GM18951 (cell line): ENCODE data around the gene IDH3B.
A peak's percentile ranks its signal among the peaks of the same experiment; 100 is the strongest.

ENCODE experiments used
- POLR2A ChIP-seq: IDR thresholded peaks from 4 replicates; pipeline ENCODE4 v1.6.1; 2011; ENCODE audit warnings: mild to moderate bottlenecking; ENCODE audit not compliant: insufficient read length, insufficient read depth; ENCODE audit errors: extremely low read depth
- in situ Hi-C: fragments of 300-500 bp; cut with MboI; formaldehyde crosslinking; loops from one replicate; pipeline ENCODE4 v1.12.0; 2022; ENCODE audit warnings: low sequenced_read_pairs, mixed read lengths, inconsistent platforms; ENCODE audit not compliant: unreplicated experiment

Gene IDH3B

DNA sequence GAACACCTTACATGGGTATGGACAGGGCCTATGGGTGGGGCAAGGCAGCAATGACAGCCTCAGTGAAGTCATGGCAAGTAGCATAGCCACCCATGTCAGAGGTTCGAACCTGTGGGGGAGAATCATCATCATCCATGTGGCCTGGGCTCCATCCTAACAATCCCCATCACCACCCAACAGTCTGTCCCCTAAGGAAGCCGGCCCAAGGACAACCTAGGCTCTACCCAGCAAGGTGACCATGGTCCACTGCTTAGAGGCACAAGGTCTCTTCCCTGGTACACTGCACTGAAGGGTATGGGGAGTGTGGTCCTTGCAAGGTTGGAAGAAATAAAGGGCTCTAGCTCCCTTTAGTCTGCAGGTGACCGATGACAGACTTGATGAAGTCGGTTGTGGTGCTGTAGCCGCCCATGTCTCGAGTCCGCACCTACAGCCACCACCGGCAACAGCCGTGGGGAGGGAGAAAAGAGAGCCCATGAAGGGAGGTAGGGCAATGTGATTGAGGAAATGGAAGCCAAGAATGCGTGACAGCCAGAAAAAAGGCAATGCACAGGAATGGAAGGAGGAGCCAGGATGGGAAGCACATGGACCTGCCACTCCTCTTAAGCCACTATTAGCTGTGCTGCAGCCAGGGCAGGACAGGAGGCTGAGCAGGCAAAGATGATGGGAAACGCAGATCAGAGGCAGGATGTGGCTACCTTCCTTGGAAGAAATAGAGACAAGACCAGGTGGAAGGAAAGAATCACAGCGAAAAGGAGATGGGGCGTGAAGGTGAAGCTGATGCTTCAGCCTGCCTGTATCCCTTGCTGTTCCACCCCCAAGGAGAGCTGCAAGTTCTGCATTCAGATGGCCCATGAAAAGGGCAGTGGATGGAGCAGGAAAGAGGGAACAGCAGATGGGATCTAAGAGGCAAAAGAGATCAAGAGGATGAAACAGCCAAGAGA, 5.3 kb downstream of the IDH3B start:
- in situ Hi-C loops: no loop called here

DNA sequence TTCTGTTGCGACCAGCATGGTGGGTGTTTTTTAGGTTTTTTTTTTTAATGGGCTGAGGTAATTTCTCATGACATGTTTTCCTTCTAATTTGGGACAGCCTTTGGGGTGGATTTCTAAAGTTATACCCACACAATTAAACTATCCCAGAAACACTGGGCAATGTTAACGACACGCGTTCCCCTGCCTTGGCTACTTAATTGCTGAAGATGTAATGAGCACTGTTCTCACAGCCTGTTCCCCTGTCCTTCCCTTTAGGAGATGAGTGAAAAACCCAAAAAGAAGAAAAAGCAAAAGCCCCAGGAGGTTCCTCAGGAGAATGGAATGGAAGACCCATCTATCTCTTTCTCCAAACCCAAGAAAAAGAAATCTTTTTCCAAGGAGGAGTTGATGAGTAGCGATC, 6.3 kb downstream of the IDH3B start:
- TF ChIP-seq POLR2A: no peak
- in situ Hi-C loops: no loop called here

More for the DNA sequence above, 5.3 kb downstream of the IDH3B start:
- TF ChIP-seq POLR2A: peak; percentile 50

DNA sequence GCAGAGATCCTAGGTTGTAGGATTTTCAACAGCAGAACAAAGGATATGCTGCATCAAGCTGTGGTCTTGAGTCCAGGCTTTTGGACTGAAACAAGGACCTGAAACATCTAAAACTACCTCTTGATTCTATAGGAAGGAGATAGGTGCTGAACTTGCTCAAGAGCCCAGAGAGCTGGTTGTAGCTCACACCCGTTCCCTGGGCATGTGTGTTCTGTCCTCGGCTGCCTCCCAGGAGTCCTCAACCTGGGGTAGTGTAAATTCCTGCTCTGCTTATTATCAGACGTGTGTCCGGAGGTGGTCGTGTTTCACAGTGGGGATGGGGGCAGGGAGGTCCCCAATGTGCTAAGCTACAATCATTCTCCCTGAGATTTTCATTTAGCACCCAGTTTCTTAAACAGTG, 6.8 kb downstream of the IDH3B start:
- no peak for TF ChIP-seq POLR2A
- in situ Hi-C loops: no loop called here

DNA sequence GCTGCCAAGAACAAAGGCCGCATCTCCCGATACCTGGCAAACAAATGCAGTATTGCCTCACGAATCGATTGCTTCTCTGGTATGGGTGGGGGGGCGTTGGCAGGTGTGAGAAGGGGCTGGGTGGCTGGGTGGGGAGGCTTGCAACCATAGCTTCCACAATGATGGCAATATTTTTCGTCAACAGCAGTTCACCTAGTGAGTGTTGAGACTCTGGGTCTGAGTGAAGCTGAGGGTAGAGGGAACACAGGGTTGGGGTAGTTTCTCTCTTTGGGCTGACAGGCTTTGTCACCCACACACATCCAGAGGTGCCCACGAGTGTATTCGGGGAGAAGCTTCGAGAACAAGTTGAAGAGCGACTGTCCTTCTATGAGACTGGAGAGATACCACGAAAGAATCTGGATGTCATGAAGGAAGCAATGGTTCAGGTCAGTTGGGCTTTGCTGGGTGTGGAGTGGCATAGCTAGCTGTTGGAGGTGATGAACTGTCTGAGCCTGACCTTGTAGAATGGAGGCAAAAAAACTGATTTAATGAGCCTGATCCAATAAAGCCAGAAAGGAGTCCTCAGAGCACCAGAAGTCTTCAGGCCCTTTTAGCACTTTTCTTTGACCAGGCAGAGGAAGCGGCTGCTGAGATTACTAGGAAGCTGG, 7.4 kb downstream of the IDH3B start:
- in situ Hi-C loops: no loop called here
- TF ChIP-seq POLR2A: no peak

DNA sequence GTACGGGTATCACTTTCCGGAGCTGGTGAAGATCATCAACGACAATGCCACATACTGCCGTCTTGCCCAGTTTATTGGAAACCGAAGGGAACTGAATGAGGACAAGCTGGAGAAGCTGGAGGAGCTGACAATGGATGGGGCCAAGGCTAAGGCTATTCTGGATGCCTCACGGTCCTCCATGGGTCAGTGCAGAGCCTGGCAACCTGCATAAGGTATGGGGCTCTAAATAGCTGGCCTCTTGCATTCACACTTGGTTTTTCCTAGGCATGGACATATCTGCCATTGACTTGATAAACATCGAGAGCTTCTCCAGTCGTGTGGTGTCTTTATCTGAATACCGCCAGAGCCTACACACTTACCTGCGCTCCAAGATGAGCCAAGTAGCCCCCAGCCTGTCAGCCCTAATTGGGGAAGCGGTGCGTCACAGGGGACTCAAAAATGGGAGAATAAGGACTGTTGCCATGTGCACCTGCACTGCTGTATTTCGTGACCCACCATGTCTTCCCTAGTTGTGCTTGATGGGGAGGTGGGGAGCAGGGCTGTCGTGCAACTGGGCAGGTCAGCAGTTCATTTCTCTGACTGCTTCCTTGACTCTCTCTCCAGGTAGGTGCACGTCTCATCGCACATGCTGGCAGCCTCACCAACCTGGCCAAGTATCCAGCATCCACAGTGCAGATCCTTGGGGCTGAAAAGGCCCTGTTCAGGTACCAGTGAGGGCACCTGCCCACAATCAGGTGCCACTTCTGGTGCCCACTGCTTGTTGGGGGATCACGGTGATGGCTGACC, 8.5 kb downstream of the IDH3B start:
- in situ Hi-C loops: no loop called here

DNA sequence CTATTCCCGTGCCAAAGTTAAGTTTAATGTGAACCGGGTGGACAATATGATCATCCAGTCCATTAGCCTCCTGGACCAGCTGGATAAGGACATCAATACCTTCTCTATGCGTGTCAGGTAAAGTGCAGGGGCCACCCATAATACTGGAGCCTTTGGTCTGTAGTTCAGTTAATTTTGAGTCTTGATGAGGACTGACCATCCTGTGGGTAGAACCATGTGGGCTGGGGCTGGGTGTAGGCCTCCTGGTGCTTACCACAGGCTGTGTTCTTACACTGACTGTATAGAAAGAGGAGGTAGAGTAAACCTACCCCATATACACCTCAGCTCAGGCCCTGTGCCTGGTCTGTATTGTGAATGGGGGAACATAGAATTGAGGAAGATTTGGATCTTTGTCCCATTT, 9.2 kb downstream of the IDH3B start:
- no peak for TF ChIP-seq POLR2A
- in situ Hi-C loops: no loop called here

More for the DNA sequence above, 8.5 kb downstream of the IDH3B start:
- TF ChIP-seq POLR2A: no peak

DNA sequence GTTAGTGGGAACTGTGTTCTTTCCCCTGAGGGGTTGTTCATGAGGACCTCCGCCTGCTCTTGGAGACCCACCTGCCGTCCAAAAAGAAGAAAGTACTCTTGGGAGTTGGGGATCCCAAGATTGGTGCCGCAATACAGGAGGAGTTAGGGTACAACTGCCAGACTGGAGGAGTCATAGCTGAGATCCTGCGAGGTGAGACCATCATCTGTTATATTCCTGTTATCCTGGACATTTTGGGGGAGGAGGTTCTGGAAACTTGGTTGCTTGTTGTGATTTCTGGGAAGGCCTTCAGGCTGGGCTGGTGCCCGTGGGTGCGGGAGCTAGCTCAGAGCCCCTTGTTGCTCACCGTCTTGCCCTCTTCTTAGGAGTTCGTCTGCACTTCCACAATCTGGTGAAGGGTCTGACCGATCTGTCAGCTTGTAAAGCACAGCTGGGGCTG, 9.6 kb downstream of the IDH3B start:
- TF ChIP-seq POLR2A: peak; percentile 11
- in situ Hi-C loops: no loop called here

DNA sequence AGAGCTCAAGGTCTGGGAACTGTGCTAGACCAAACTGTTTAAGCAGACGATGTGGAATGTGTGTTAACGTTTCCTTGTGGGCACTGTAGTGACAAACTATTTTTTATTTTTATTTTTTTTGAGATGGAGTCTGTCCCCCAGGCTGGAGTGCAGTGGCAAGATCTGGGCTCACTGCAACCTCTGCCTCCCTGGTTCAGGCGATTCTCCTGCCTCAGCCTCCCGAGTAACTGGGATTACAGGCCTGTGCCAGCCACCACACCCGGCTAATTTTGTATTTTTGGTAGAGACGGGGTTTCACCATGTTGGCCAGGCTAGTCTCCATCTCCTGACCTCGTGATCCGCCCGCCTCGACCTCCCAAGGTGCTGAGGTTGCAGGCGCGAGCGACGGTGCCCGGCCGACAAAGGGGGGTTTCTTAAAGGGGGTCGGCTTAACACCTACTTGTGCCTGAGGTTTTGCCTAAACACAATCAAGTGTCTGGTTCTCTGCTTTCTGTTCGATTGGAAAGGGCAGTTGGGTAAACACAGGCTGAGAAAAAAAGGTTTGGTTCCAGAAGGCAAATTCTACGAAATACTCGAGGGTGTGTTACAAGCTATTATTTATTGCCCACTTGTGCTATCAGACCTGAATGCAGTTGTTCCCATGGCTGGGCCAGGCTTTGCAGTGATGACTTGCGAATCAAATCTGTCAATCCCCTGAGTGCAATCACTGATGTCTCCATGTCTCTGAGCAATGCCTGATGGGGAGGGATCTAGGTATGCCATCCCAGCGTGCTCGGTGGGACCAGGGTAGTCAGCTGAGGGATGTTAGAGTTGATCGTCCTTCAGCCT, 10.2 kb downstream of the IDH3B start:
- in situ Hi-C loops: no loop called here

DNA sequence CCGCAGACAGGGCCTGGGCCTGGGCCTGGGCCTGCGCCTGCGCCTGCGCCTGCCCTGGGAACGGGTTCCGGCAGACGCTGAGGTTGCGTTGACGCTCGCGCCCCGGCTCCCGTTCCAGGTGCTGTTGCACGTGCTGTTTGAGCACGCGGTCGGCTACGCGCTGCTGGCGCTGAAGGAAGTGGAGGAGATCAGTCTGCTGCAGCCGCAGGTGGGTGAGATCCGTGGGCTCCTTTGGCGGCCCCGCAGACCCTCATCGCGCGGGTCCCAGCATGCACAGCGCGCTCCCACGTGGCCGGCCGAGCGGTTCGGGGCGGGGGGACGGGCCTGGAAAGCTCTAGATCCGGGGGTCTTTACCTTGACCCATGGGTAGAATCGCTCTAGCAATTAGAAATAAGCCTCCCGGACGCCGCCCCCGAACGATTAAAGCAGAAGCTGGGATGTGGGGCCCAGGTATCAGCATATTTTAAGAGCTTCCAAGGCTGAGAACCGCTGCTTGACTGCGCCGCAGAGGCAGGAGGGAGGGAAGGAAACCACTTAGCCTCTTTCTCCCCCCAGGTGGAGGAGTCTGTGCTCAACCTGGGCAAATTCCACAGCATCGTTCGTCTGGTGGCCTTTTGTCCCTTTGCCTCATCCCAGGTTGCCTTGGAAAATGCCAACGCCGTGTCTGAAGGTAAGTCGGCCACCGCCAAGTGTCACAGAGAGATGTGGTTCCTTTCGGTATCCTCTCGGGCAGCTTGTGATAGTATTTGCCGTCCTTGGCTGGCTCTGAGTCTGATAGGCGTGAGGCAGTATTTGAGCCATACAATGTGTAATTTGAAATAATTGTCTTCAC, 11.1 kb downstream of the IDH3B start:
- in situ Hi-C loops: no loop called here
- no peak for TF ChIP-seq POLR2A

More for the DNA sequence above, 10.2 kb downstream of the IDH3B start:
- peak; percentile 21 for TF ChIP-seq POLR2A

DNA sequence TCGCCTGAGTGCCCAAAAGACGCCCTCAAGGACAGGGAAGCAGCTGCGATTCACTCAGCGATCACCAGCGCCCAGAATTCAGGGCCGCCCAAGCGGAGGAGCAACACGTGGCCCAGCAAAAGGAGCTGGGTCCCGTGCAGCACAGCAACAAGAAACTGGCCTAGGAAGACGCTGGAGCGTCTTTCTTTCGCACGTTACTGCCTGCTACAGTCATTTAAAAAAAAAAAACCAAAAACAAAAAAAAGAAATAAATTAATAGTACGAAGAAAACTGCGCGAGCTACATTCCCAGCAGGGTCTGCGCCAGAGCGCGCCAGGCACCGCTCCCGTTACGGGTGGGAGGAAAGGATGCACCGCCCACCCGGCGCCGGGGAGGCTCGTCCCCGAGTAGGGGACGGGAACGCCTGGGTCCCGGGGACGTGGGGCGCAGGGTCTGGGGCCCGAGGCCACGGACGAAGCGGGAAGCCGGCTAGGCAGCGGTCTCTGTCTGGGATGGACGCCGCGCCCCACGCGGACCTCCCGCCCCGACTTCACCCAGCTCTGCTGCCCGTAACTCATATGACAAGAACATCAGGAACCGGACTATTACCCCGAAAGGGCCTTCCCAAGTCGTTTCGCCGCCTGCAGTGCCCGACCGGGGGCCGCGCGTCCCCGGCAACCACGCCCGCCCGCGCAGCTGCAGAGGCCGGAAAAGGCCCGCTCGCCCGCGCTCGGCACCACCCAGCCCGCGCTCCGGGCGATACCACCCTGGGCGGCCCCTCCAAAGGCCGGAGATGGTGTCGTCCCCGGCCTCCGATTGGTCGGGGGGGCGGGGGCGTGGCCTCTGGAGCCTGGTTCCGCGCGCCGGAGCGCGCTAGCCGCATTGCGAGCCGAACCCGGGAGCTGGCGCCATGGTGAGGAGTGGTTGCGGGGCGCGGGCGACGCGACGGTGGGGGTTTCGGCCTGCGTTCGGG, 12.0 kb downstream of the IDH3B start, which contains the start of gene NOP56:
NOP56 (plus strand) TSS at position 861 of the 952 bp plus-strand sequence; CDS start at position 890, 29 bp downstream.
- peak; percentile 96 for TF ChIP-seq POLR2A
- in situ Hi-C loops: no loop called here

DNA sequence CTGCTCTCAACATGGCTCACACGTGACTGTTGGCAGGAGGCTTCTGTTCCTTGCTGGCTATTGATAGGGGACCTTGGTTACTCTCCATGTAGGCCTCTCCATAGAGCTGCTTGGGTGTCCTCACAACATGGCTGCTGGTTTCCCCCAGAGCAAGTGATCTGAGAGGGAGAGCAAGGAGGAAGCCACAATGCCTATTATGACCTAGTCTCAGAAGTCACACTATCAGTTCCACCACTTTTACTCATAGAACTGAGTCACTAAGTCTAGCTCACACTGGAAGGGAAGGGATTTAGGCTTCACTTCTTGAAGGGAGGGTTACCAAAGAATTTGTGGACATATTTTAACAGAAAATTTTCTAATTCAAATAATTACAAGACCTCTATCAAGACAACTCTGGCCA, 20.3 kb downstream of the IDH3B start:
- TF ChIP-seq POLR2A: no peak
- in situ Hi-C loops: loop anchor here (10.0 kb wide), 1 partner anchor 119 kb away; no protein-coding TSS in a partner anchor

DNA sequence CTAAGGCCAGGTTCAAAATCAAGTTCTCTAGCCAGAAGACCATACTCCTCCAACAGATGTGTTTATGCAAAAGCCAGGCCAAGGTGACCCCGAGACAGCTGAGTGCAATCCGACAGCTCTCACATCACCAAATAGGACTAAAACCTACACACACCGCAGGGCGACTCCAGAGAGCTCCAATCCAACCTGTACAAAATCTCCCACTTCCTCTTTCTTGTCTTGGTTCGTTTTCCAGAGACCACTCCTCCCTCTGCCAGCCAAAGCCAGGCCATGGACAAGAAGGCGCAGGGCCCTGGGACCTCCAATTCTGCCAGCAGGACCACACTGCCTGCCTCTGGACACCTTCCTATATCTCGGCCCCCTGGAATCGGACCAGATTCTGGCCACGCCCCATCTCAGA, 23.1 kb downstream of the IDH3B start:
- no peak for TF ChIP-seq POLR2A
- in situ Hi-C loops: loop anchor here (10.0 kb wide), 1 partner anchor 116 kb away; no protein-coding TSS in a partner anchor
